Kidney (tissue), 14 donors: ENCODE results near the gene PEX10. TPM values are rescaled to one million over a fixed set of nuclear protein-coding genes. Genes with fewer than 3 reads are reported as not detected.

Experiments
- DNase-seq, 5 donors: peaks; one replicate each; pipeline ENCODE4 v3.0.0-alpha.2; 2013 to 2020
- FAIRE-seq: peaks from 2 replicates; lab custom pipeline; 2012; peaks lifted over from hg19 to GRCh38; lab: Jason Lieb, UNC
- H3K27ac ChIP-seq, 2 donors: one replicate each; pipeline ENCODE4 v1.7.0; 2013; ENCODE audit warnings: low read depth in 2 of 2, low read length in 2 of 2, inconsistent platforms in 1 of 2
- H3K27me3 ChIP-seq: one replicate; pipeline ENCODE4 v1.7.1; 2013; ENCODE audit warnings: low read length, inconsistent platforms; ENCODE audit not compliant: control insufficient read depth, insufficient read depth
- H3K36me3 ChIP-seq, 3 donors: one replicate each; pipeline versions ENCODE4 v1.7.0 to v1.7.1; 2013; ENCODE audit warnings: low read length in 3 of 3, control low read depth in 1 of 3, inconsistent platforms in 1 of 3; ENCODE audit not compliant: insufficient read depth in 3 of 3, control insufficient read depth in 2 of 3
- H3K4me1 ChIP-seq, 3 donors: one replicate each; pipeline versions ENCODE4 v1.7.0 to v1.7.1; 2013; ENCODE audit warnings: low read length in 3 of 3, inconsistent platforms in 1 of 3, low read depth in 1 of 3; ENCODE audit not compliant: control insufficient read depth in 2 of 3, insufficient read depth in 2 of 3
- H3K4me3 ChIP-seq, 3 donors: one replicate each; pipeline versions ENCODE4 v1.7.0 to v1.8.1; 2013; ENCODE audit warnings: low read length in 3 of 3, control low read depth in 1 of 3, inconsistent platforms in 1 of 3
- H3K9ac ChIP-seq, 3 donors: one replicate each; pipeline versions ENCODE4 v1.7.0 to v1.7.1; 2013; ENCODE audit warnings: low read length in 3 of 3, control low read depth in 1 of 3, inconsistent platforms in 1 of 3
- H3K9me3 ChIP-seq, 3 donors: one replicate each; pipeline versions ENCODE4 v1.7.0 to v1.7.1; 2013; ENCODE audit warnings: low read length in 3 of 3, control low read depth in 1 of 3, inconsistent platforms in 1 of 3; ENCODE audit not compliant: control insufficient read depth in 2 of 3, insufficient read depth in 1 of 3
- CTCF ChIP-seq: IDR thresholded peaks from 3 replicates; pipeline ENCODE4 v1.5.1; 2012; ENCODE audit warnings: mild to moderate bottlenecking, moderate library complexity, borderline replicate concordance; ENCODE audit not compliant: insufficient read depth; ENCODE audit errors: extremely low read depth
- intact Hi-C: fragments of 100-400 bp; cut with DNase I; formaldehyde crosslinking; loops from one replicate; pipeline ENCODE4 v1.11.1; 2022
- polyA plus RNA-seq: library from polyadenylated mRNA; stranded (reverse); fragments of 350-450 nt; fragmentation: Illumina TruSeq; extraction: RNeasy Lipid Tissue Mini Kit (QIAGEN cat#74804); gene quantifications from one replicate; pipeline ENCODE4 v1.2.3, GENCODE V29; 2014; ENCODE audit warnings: low read depth, low replicate concordance; ENCODE audit not compliant: insufficient read depth
- total RNA-seq: library from RNA; stranded (reverse); fragmentation: NEBNext Ultra II Directional; extraction: Animal tissue kit (Norgen Biotek cat#: 25700); gene quantifications from one replicate; pipeline ENCODE4 v1.2.1, GENCODE V29; 2021
- donor health status: control.
- donor health status: control.
- donor health status: control.
- donor health status: control.
- donor health status: control.
- donor health status: DM: yes; HTN: yes; CAD: no.
- donor health status: Normal renal cell carcinoma (clear cell type).

PEX10 gene
- total and polyA plus RNA-seq, 2 donors from 2014 or later, result 25.6 to 26.8 TPM

- no peak for TF ChIP-seq CTCF
- intact Hi-C loops, result no loop called here
- FAIRE-seq (no peak), DNase-seq (no peak)
- no peak overlapping the region for H3K9ac ChIP-seq
- H3K27ac ChIP-seq, result no peak overlapping the region
- no peaks in the 10 kb centered on the region for H3K9me3 ChIP-seq
- peaks cover 0 to 8% (median 0%) of the 10 kb centered on the region in 3 donors for H3K4me1 ChIP-seq
- H3K36me3 ChIP-seq, result peaks cover 4 to 26% (median 15%) of the 10 kb centered on the region in 3 donors
- no peaks in the 10 kb centered on the region for H3K27me3 ChIP-seq
- H3K4me3 ChIP-seq, result no peak overlapping the region
Measured at GRCh38 chr1:2407166-2407990, 5.0 kb downstream of the PEX10 start.

- no peak for TF ChIP-seq CTCF
- Histone ChIP-seq H3K27me3 (no peaks in the 10 kb centered on the region), H3K4me3 (no peak overlapping the region), H3K36me3 (peaks cover 4 to 34% (median 18%) of the 10 kb centered on the region in 3 donors), H3K9me3 (no peaks in the 10 kb centered on the region), H3K9ac (no peak overlapping the region), H3K27ac (no peak overlapping the region), H3K4me1 (peaks cover 0 to 4% (median 0%) of the 10 kb centered on the region in 3 donors)
- no peak for FAIRE-seq
- peak in 1 of 5 donors; percentile 62 for DNase-seq
- intact Hi-C loops, result no loop called here
Measured at GRCh38 chr1:2406451-2407041, 5.8 kb downstream of the PEX10 start.

GRCh38 chr1:2405588-2406295, 6.6 kb downstream of the PEX10 start:
- Histone ChIP-seq H3K36me3 (peaks cover 4 to 34% (median 18%) of the 10 kb centered on the region in 3 donors), H3K9me3 (no peaks in the 10 kb centered on the region), H3K4me1 (peaks cover 0 to 2% (median 0%) of the 10 kb centered on the region in 3 donors), H3K9ac (peak overlapping the region in 1 of 3 donors; percentile 19), H3K27ac (peak overlapping the region; percentile 51 to 59), H3K27me3 (no peaks in the 10 kb centered on the region), H3K4me3 (no peak overlapping the region)
- intact Hi-C loops, result no loop called here
- FAIRE-seq (no peak), DNase-seq (peak in 1 of 5 donors; percentile 73)
- TF ChIP-seq CTCF, result no peak
